ENCODE measurements around the gene POLR3H.

Gene POLR3H

GRCh38 chr22:41570221-41570620, 26.0 kb upstream of the POLR3H start:
- Mint-ChIP-seq H3K27ac (no peak overlapping the region), H3K27me3 (ENCODE audit: low read depth, poor library complexity) (peaks cover 8% of the 10 kb centered on the region), H3K4me3 (no peak overlapping the region), H3K4me1 (peaks cover 17% of the 10 kb centered on the region), H3K9me3 (no peaks in the 10 kb centered on the region), H3K36me3 (ENCODE audit: low read depth) (no peaks in the 10 kb centered on the region)
- no peak for TF ChIP-seq CTCF (IDR thresholded peaks at IDR 0.05)
- DNase-seq: no peak

- DNase-seq: no peak
- Mint-ChIP-seq H3K27me3 (ENCODE audit: low read depth, poor library complexity) (peaks cover 12% of the 10 kb centered on the region), H3K4me3 (peak overlapping the region; percentile 40), H3K27ac (peak overlapping the region; percentile 92), H3K9me3 (no peaks in the 10 kb centered on the region), H3K36me3 (ENCODE audit: low read depth) (no peaks in the 10 kb centered on the region), H3K4me1 (peaks cover 17% of the 10 kb centered on the region)
- TF ChIP-seq CTCF (IDR thresholded peaks at IDR 0.05): no peak
Observed at GRCh38 chr22:41568811-41569210, 24.5 kb upstream of the POLR3H start.

GRCh38 chr22:41567512-41567768, 23.2 kb upstream of the POLR3H start:
- no peak overlapping the region for H3K27ac Mint-ChIP-seq
- H3K36me3 Mint-ChIP-seq (ENCODE audit: low read depth): no peaks in the 10 kb centered on the region
- no peaks in the 10 kb centered on the region for H3K9me3 Mint-ChIP-seq
- no peak for DNase-seq
- H3K4me1 Mint-ChIP-seq: peaks cover 22% of the 10 kb centered on the region
- H3K4me3 Mint-ChIP-seq: no peak overlapping the region
- peaks cover 17% of the 10 kb centered on the region for H3K27me3 Mint-ChIP-seq (ENCODE audit: low read depth, poor library complexity)
- no peak for TF ChIP-seq CTCF (IDR thresholded peaks at IDR 0.05)

GRCh38 chr22:41565403-41566054, 21.3 kb upstream of the POLR3H start:
- H3K4me1 Mint-ChIP-seq: peaks cover 41% of the 10 kb centered on the region
- peaks cover 20% of the 10 kb centered on the region for H3K27me3 Mint-ChIP-seq (ENCODE audit: low read depth, poor library complexity)
- H3K36me3 Mint-ChIP-seq (ENCODE audit: low read depth): no peaks in the 10 kb centered on the region
- H3K9me3 Mint-ChIP-seq: no peaks in the 10 kb centered on the region
- H3K4me3 Mint-ChIP-seq: no peak overlapping the region
- peak overlapping the region; percentile 57 for H3K27ac Mint-ChIP-seq
- no peak for DNase-seq
- no peak for TF ChIP-seq CTCF (IDR thresholded peaks at IDR 0.05)

- Mint-ChIP-seq H3K27me3 (ENCODE audit: low read depth, poor library complexity) (peaks cover 20% of the 10 kb centered on the region), H3K36me3 (ENCODE audit: low read depth) (no peaks in the 10 kb centered on the region), H3K4me3 (no peak overlapping the region), H3K27ac (no peak overlapping the region), H3K9me3 (no peaks in the 10 kb centered on the region), H3K4me1 (peaks cover 51% of the 10 kb centered on the region)
- no peak for TF ChIP-seq CTCF (IDR thresholded peaks at IDR 0.05)
- no peak for DNase-seq
Observed at GRCh38 chr22:41564563-41564962, 20.3 kb upstream of the POLR3H start.

- TF ChIP-seq CTCF (IDR thresholded peaks at IDR 0.05): no peak
- Mint-ChIP-seq H3K36me3 (ENCODE audit: low read depth) (no peaks in the 10 kb centered on the region), H3K4me1 (peaks cover 51% of the 10 kb centered on the region), H3K9me3 (no peaks in the 10 kb centered on the region), H3K27ac (no peak overlapping the region), H3K4me3 (no peak overlapping the region), H3K27me3 (ENCODE audit: low read depth, poor library complexity) (peaks cover 12% of the 10 kb centered on the region)
- DNase-seq: no peak
Observed at GRCh38 chr22:41563051-41563711, 18.9 kb upstream of the POLR3H start.

Measured in nephron progenitor cell (in vitro differentiated cells).